DND-41 (cell line): ENCODE results near the gene MNT.

ENCODE experiments used
- ATAC-seq: fragments of 200-7000 bp; cut with Tn5 transposase; 3 replicates; pipeline ENCODE4 v1.9.1; 2021; ENCODE audit warnings: low read depth; ENCODE audit not compliant: insufficient read depth
- DNase-seq: peaks from one replicate; pipeline ENCODE4 v3.0.0-alpha.2; 2020
- H2AFZ ChIP-seq: 2 replicates; pipeline ENCODE4 v1.6.0; 2012; ENCODE audit warnings: low read depth, low read length
- H3K27ac ChIP-seq: 2 replicates; pipeline ENCODE4 v1.5.1; 2012; ENCODE audit warnings: low read length, inconsistent platforms
- H3K27me3 ChIP-seq: fragments of 200-600 bp; sonication (generic); 2 replicates; pipeline ENCODE4 v1.6.0; 2012; ENCODE audit warnings: low read length, mild to moderate bottlenecking, inconsistent platforms; ENCODE audit not compliant: insufficient read depth, poor library complexity
- H3K36me3 ChIP-seq: 2 replicates; pipeline ENCODE4 v1.5.1; 2012; ENCODE audit warnings: low read length, inconsistent platforms; ENCODE audit not compliant: insufficient read depth
- H3K4me1 ChIP-seq: 2 replicates; pipeline ENCODE4 v1.5.1; 2012; ENCODE audit warnings: mild to moderate bottlenecking, low read length; ENCODE audit not compliant: insufficient read depth
- H3K4me2 ChIP-seq: 2 replicates; pipeline ENCODE4 v1.6.0; 2012; ENCODE audit warnings: mild to moderate bottlenecking, moderate library complexity, low read length, inconsistent platforms; ENCODE audit not compliant: insufficient read depth
- H3K4me3 ChIP-seq, 2 experiments: fragments of 200-600 bp in 1 of 2; shearing (Covaris generic) in 1 of 2; 2 replicates each; pipeline ENCODE4 v1.5.1; 2012 to 2016; ENCODE audit warnings: inconsistent platforms in 2 of 2, low read length in 2 of 2, mild to moderate bottlenecking in 2 of 2, low read depth in 1 of 2, moderate library complexity in 1 of 2
- H3K79me2 ChIP-seq: 2 replicates; pipeline ENCODE4 v1.6.0; 2012; ENCODE audit warnings: low read length, inconsistent platforms; ENCODE audit not compliant: insufficient read depth
- H3K9ac ChIP-seq: 2 replicates; pipeline ENCODE4 v1.6.0; 2012; ENCODE audit warnings: low read depth, mild to moderate bottlenecking, inconsistent platforms, low read length, moderate library complexity
- H3K9me3 ChIP-seq: 2 replicates; pipeline ENCODE4 v1.5.1; 2012; ENCODE audit warnings: low read length, moderate library complexity, mild to moderate bottlenecking, inconsistent platforms; ENCODE audit not compliant: insufficient read depth, severe bottlenecking
- H4K20me1 ChIP-seq: 2 replicates; pipeline ENCODE4 v1.6.0; 2012; ENCODE audit warnings: low read length; ENCODE audit not compliant: insufficient read depth
- CTCF ChIP-seq: IDR thresholded peaks from 2 replicates; pipeline ENCODE4 v1.5.1; 2012; ENCODE audit warnings: borderline replicate concordance, low read length, moderate library complexity, mild to moderate bottlenecking; ENCODE audit not compliant: poor library complexity, severe bottlenecking; ENCODE audit errors: extremely low read depth
- EZH2 ChIP-seq: IDR thresholded peaks from 3 replicates; pipeline ENCODE4 v1.6.1; 2012; ENCODE audit warnings: borderline replicate concordance, low read depth, mild to moderate bottlenecking, moderate library complexity, low read length, inconsistent platforms; ENCODE audit not compliant: severe bottlenecking

The MNT gene

GRCh38 chr17:2398655-2399571 lies 1.9 kb downstream of the MNT start:
- peak; percentile 80 for DNase-seq
- no peaks in the 10 kb centered on the region for H3K27me3 ChIP-seq
- H3K4me2 ChIP-seq: peak overlapping the region; percentile 83
- no peaks in the 10 kb centered on the region; the same call in 1 of the 2 replicates for H3K36me3 ChIP-seq
- H3K4me1 ChIP-seq: peaks cover 47% of the 10 kb centered on the region
- peak overlapping the region; percentile 38 for H2AFZ ChIP-seq
- H3K9ac ChIP-seq: peak overlapping the region; percentile 64
- peak overlapping the region; percentile 75 for H3K27ac ChIP-seq
- peaks cover 49% of the 10 kb centered on the region for H4K20me1 ChIP-seq
- peak; percentile 27 for ATAC-seq
- peak overlapping the region; percentile 86 to 87; a peak in 3 of 4 replicates for H3K4me3 ChIP-seq
- TF ChIP-seq EZH2 (no peak), CTCF (no peak)
- no peaks in the 10 kb centered on the region for H3K9me3 ChIP-seq
- peaks cover 49% of the 10 kb centered on the region for H3K79me2 ChIP-seq

GRCh38 chr17:2398182-2398581 lies 2.7 kb downstream of the MNT start:
- Histone ChIP-seq H4K20me1 (peaks cover 49% of the 10 kb centered on the region), H3K36me3 (no peaks in the 10 kb centered on the region; the same call in 1 of the 2 replicates), H2AFZ (no peak overlapping the region), H3K27ac (peak overlapping the region; percentile 33; the same call in 1 of the 2 replicates), H3K4me2 (peak overlapping the region; percentile 83), H3K4me3 (peak overlapping the region in 1 of 2 experiments; percentile 50; a peak in 2 of 4 replicates), H3K27me3 (no peaks in the 10 kb centered on the region), H3K9me3 (no peaks in the 10 kb centered on the region), H3K4me1 (peaks cover 49% of the 10 kb centered on the region), H3K9ac (peak overlapping the region; percentile 64; the same call in 1 of the 2 replicates), H3K79me2 (peaks cover 49% of the 10 kb centered on the region)
- ATAC-seq (no peak), DNase-seq (no peak)
- TF ChIP-seq EZH2 (no peak), CTCF (no peak)

- DNase-seq (no peak), ATAC-seq (no peak)
- TF ChIP-seq CTCF: no peak
- no peak for TF ChIP-seq EZH2
- peaks cover 42% of the 10 kb centered on the region for H3K4me1 ChIP-seq
- H3K27me3 ChIP-seq: no peaks in the 10 kb centered on the region
- H3K4me2 ChIP-seq: peak overlapping the region; percentile 83
- no peak overlapping the region for H2AFZ ChIP-seq
- no peaks in the 10 kb centered on the region; the same call in 1 of the 2 replicates for H3K36me3 ChIP-seq
- H3K27ac ChIP-seq: no peak overlapping the region
- no peak overlapping the region for H3K9ac ChIP-seq
- peaks cover 49% of the 10 kb centered on the region for H4K20me1 ChIP-seq
- H3K79me2 ChIP-seq: peaks cover 49% of the 10 kb centered on the region
- no peak overlapping the region for H3K4me3 ChIP-seq
- H3K9me3 ChIP-seq: no peaks in the 10 kb centered on the region
Measured at GRCh38 chr17:2397247-2398171, 3.4 kb downstream of the MNT start.
